Mononuclear cell (primary cell): ENCODE results near the gene SPACA5. TPM values are rescaled to one million over a fixed set of nuclear protein-coding genes. Genes with fewer than 3 reads are reported as not detected.
"Not testable (repeated sequence)": the region's sequence is repeated elsewhere in the genome, so short reads cannot be mapped to it uniquely, and the experiment has no call there.

Experiments
- H3K27me3 ChIP-seq: 2 replicates; pipeline ENCODE4 v1.6.0; 2011; ENCODE audit warnings: low read length, control low read depth; ENCODE audit not compliant: insufficient read depth
- H3K4me1 ChIP-seq: 2 replicates; pipeline ENCODE4 v1.5.1; 2011; ENCODE audit warnings: mild to moderate bottlenecking, low read length, control low read depth; ENCODE audit not compliant: insufficient read depth
- H3K4me3 ChIP-seq: 2 replicates; pipeline ENCODE4 v1.5.1; 2011; ENCODE audit warnings: mild to moderate bottlenecking, low read length, moderate library complexity
- H3K9me3 ChIP-seq: 2 replicates; pipeline ENCODE4 v1.5.1; 2011; ENCODE audit warnings: low read depth, mild to moderate bottlenecking, control low read depth, low read length
- total RNA-seq: library from RNA; depleted of rRNA; stranded (reverse); fragments of >200 nt; gene quantifications from one replicate; pipeline ENCODE4 v1.2.3, GENCODE V29; 2012

The SPACA5 gene
- total RNA-seq, 1 donor = not detected

- Histone ChIP-seq H3K4me3 (peak within 1 kb of the TSS; percentile 66), H3K4me1 (peaks cover 8% of the 10 kb centered on the region), H3K9me3 (no peaks in the 10 kb centered on the region), H3K27me3 (no peaks in the 10 kb centered on the region)
Measured at GRCh38 chrX:48003758-48004457, 2.9 kb upstream of the SPACA5 start, which contains the start of gene ZNF182. TSS of gene ZNF182 (minus strand) at chrX:48003989. CDS start at chrX:48002609, 1,380 bp downstream.

- not testable (repeated sequence) for H3K9me3 ChIP-seq, H3K4me3 ChIP-seq, H3K4me1 ChIP-seq, H3K27me3 ChIP-seq
Measured at GRCh38 chrX:48009445-48009960, 2.7 kb downstream of the SPACA5 start.

DNA sequence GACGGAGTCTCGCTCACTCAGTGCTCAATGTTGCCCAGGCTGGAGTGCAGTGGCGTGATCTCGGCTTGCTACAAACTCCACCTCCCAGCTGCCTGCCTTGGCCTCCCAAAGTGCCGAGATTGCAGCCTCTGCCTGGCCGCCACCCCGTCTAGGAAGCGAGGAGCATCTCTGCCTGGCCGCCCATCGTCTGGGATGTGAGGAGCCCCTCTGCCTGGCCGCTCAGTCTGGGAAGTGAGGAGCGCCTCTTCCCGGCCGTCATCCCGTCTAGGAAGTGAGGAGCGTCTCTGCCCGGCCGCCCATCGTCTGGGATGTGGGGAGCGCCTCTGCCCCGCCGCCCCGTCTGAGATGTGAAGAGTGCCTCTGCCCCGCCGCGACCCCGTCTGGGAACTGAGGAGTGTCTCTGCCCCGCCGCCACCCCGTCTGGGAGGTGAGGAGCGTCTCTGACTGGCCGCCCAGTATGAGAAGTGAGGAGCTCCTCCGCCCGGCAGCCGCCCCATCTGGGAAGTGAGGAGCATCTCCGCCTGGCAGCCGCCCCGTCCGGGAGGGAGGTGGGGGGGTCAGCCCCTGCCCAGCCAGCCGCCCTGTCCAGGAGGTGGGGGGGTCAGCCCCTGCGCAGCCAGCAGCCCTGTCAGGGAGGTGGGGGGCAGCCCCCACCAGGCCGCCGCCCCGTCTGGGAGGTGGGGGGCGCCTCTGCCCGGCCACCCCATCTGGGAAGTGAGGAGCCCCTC is 10.0 kb downstream of the SPACA5 start:
- not testable (repeated sequence) for H3K27me3 ChIP-seq, H3K4me1 ChIP-seq, H3K4me3 ChIP-seq, H3K9me3 ChIP-seq

GRCh38 chrX:48019892-48020291 is 13.1 kb downstream of the SPACA5 start:
- not testable (repeated sequence) for H3K27me3 ChIP-seq, H3K4me1 ChIP-seq, H3K4me3 ChIP-seq, H3K9me3 ChIP-seq

- not testable (repeated sequence) for H3K4me1 ChIP-seq
Measured at GRCh38 chrX:48020472-48020871, 13.7 kb downstream of the SPACA5 start.

DNA sequence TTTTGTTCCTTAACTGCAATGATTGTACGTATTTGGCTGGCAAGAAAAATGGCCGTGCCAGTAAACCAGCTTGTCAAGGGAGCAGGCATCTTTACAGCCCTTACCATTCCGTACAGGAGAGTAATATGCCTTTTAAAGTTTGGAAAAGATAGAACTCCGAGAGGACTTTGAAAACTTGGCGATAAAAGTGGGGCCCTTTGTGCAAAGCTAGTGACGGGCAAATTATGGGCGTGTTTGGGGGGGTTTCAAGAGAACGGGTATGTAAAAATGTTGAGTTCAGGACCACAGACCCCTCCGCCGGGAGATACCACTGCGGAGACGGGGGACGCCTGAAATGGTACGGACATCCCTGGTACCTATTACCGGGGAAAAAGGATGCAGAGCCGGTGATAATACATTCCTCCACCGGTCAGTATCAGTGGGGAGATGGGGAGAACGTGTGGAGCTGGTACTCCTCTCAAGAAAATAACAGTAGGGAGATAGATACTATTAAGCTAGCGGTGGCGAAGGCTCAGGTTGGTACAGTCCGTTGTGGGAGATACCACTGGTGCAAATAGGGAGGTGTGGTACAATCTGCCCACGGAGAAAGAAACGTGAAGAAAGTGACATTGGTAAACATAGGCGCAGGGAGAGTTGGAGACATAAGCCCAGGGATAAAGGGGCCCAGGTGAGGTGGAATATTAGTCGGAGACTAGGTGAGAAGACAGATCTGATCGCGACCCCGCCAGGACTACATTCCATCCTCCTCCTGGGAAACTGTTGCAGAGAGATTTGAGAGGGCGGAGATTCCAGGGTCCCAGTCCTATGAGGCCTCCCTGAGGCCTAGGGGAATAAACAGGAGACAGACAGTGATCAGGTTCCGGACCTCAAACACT is 14.5 kb downstream of the SPACA5 start:
- H3K27me3 ChIP-seq = no peaks in the 10 kb centered on the region
- peaks cover 5% of the 10 kb centered on the region for H3K4me1 ChIP-seq
- H3K4me3 ChIP-seq = peak overlapping the region; percentile 67
- H3K9me3 ChIP-seq = no peaks in the 10 kb centered on the region

More at GRCh38 chrX:48020472-48020871, 13.7 kb downstream of the SPACA5 start:
- H3K4me3 ChIP-seq = peak overlapping the region; percentile 67
- not testable (repeated sequence) for H3K9me3 ChIP-seq, H3K27me3 ChIP-seq

GRCh38 chrX:48022100-48022499 is 15.3 kb downstream of the SPACA5 start:
- Histone ChIP-seq H3K27me3 (no peaks in the 10 kb centered on the region), H3K4me3 (no peak overlapping the region), H3K4me1 (peaks cover 8% of the 10 kb centered on the region), H3K9me3 (no peaks in the 10 kb centered on the region)

- H3K4me3 ChIP-seq = no peak overlapping the region
- no peaks in the 10 kb centered on the region for H3K27me3 ChIP-seq
- H3K9me3 ChIP-seq = no peaks in the 10 kb centered on the region
Measured at GRCh38 chrX:48022738-48023137, 15.9 kb downstream of the SPACA5 start.

GRCh38 chrX:48025561-48025960 is 18.8 kb downstream of the SPACA5 start:
- no peaks in the 10 kb centered on the region for H3K27me3 ChIP-seq
- H3K9me3 ChIP-seq = no peaks in the 10 kb centered on the region

More at GRCh38 chrX:48022738-48023137, 15.9 kb downstream of the SPACA5 start:
- H3K4me1 ChIP-seq = peaks cover 8% of the 10 kb centered on the region

DNA sequence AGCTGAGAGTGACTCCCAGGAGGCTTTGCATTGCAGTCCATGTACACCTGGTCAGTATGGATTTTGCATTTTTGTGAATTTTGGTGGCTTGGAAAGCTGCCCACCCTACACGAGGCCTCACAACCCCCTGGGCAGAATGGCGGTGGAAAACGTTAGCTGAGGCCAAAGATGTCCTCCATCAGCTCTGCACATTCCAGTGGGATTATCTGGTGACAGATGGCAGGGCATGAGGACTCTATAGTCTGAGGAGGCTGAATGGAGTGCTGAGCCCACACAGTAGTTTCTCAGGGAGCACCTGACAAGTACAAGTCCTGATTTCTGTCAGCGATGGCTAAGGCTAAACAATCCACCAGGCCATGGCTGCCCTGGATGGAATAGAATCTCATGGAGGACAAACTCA is 20.8 kb downstream of the SPACA5 start:
- H3K4me3 ChIP-seq, H3K4me1 ChIP-seq, H3K9me3 ChIP-seq, H3K27me3 ChIP-seq: not testable (repeated sequence)

More at GRCh38 chrX:48025561-48025960, 18.8 kb downstream of the SPACA5 start:
- Histone ChIP-seq H3K4me1 (peaks cover 8% of the 10 kb centered on the region), H3K4me3 (no peak overlapping the region)

DNA sequence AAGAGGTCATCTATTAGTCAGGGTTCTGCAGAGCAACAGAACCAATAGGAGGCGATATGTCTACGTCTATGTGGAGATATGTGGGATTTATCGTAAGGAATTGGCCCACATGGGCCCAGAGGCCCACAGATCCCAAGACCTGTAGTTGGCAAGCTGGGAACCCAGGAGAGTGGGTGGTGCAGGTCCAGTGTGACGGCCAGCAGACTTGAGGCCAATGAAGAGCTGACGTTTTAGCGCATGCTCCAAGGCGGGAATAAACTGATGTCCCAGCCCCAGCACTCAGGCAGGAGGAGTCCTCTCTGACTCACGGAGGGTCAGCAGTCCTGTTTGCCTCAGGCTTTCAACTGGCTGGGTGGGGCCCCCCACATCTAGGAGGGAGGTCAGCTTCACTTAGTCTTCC is 21.3 kb downstream of the SPACA5 start:
- Histone ChIP-seq H3K4me1 (peaks cover 4% of the 10 kb centered on the region), H3K9me3 (no peaks in the 10 kb centered on the region), H3K4me3 (no peak overlapping the region), H3K27me3 (no peaks in the 10 kb centered on the region)

DNA sequence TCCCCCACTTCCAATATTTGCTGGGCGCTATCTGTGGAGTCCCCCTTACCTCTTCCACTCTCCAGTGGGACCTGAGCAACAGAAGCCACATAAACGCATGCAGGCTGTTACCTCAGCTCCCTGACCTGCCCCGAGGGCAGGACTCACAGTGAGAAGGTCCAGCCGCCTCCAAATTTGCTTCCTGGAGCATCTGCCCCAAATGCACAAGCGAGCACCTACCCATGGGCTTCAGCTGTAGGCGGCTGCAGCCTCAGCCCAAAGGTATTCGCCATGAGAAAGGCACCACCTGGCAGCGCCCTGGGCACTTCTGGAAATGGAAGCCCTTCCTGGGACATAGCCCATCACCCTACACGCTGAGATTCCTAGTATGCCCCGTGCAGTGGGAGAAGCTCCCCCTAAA is 23.4 kb downstream of the SPACA5 start:
- peaks cover 4% of the 10 kb centered on the region for H3K4me1 ChIP-seq
- no peaks in the 10 kb centered on the region for H3K27me3 ChIP-seq
- no peak overlapping the region for H3K4me3 ChIP-seq
- H3K9me3 ChIP-seq = no peaks in the 10 kb centered on the region

- not testable (repeated sequence) for H3K4me3 ChIP-seq, H3K4me1 ChIP-seq, H3K9me3 ChIP-seq, H3K27me3 ChIP-seq
Measured at GRCh38 chrX:48030641-48031173, 23.9 kb downstream of the SPACA5 start.

GRCh38 chrX:48035891-48036290 is 29.1 kb downstream of the SPACA5 start:
- no peak overlapping the region for H3K4me3 ChIP-seq

DNA sequence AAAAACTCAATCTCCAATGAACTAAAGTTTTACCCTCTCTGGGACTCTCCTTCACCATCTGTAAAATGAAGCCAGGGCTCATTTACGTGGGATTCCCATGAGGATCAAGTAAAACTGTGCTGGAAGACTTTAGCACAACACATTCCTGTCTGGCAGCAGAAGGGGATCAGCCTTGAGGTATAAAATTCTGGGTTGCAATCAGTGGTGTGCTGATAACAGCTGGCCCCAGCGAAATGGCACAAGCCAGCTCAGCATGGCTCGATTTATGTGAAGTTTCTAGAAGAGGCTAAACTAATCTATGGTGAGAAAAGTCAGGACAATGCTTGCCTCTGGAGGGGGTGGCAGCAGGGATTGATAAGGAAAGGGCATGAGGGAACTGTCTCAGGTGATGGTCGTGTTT is 36.3 kb downstream of the SPACA5 start:
- Histone ChIP-seq H3K27me3 (no peaks in the 10 kb centered on the region), H3K9me3 (no peaks in the 10 kb centered on the region), H3K4me3 (no peak overlapping the region), H3K4me1 (no peaks in the 10 kb centered on the region)

More at GRCh38 chrX:48035891-48036290, 29.1 kb downstream of the SPACA5 start:
- no peaks in the 10 kb centered on the region for H3K9me3 ChIP-seq
- no peaks in the 10 kb centered on the region for H3K27me3 ChIP-seq
- no peaks in the 10 kb centered on the region for H3K4me1 ChIP-seq
